Measurements from ENCODE around the gene NR3C2.

- TF ChIP-seq TSHZ2 (CRISPR knock-in tag; IDR thresholded peaks at IDR 0.05) = no peak
- no peak for TF ChIP-seq ZFP30 (CRISPR knock-in tag; IDR thresholded peaks at IDR 0.05)
- TF ChIP-seq CSRNP3 (CRISPR knock-in tag; IDR thresholded peaks at IDR 0.05) = no peak
- TF ChIP-seq PATZ1 (CRISPR knock-in tag; IDR thresholded peaks at IDR 0.05; ENCODE audit: borderline replicate concordance) = no peak
- no peak for TF ChIP-seq ZC3H10 (CRISPR knock-in tag; IDR thresholded peaks at IDR 0.05)
- no peak for TF ChIP-seq RARB (CRISPR knock-in tag; IDR thresholded peaks at IDR 0.05)
- no peak for TF ChIP-seq ZFP3 (CRISPR knock-in tag; IDR thresholded peaks at IDR 0.05)
- no peak for TF ChIP-seq ARNTL (CRISPR knock-in tag; IDR thresholded peaks at IDR 0.05; ENCODE audit: borderline replicate concordance, low read depth)
- TF ChIP-seq CSDC2 (CRISPR knock-in tag; IDR thresholded peaks at IDR 0.05) = no peak
- TF ChIP-seq SNAI2 (CRISPR knock-in tag; IDR thresholded peaks at IDR 0.05) = no peak
- no peak for TF ChIP-seq TCF4 (CRISPR knock-in tag; IDR thresholded peaks at IDR 0.05; ENCODE audit: borderline replicate concordance)
Observed at GRCh38 chr4:148056879-148057278, 385.3 kb downstream of the NR3C2 start.
